Activated CD8-positive, alpha-beta memory T cell treated with anti-CD3 and anti-CD28 coated beads for 24 hours (primary cell): ENCODE measurements around the gene UNC5B.

Experiments used
- DNase-seq: peaks from one replicate; pipeline ENCODE4 v3.0.0-alpha.2; 2020

The UNC5B gene

DNA sequence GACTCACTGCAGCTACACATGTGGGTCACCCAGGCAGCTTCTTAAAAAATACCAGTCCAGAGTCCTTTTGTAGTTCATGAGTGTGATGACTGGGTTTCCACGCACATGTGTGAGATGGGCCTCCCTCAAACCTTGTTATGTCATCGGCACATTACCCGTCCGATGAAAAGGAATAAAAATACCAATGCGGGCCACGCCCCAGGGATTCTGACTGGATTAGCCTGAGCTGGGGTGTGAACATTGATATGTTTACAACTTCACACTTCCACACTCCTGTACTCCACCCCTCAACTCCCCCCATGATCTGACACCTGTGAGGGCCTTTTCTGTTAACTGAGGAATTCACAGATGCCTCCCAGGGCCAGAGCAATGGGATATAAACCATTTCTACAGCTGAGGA is 112.9 kb downstream of the UNC5B start:
- DNase-seq: no peak

DNA sequence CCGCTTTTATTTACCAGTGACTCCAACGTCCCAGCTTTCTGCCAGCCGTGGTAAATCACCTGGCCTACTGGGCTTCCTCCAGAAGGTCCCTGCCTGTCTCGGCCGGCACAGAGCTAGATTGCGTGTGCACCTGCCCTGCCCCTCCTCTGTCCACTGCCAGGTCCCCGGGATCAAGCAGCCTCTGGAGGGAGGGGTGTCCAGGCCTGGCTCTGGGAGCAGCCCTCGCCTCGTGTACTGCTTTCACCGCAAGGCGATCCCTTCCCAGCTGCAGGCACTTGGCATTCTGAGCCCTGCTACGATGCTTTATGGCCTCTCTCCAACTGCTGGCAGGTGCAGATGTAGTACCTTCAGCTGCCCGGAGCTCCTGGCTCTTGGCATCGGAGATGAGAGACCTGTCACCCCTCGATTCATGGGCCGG is 114.1 kb downstream of the UNC5B start:
- no peak for DNase-seq

DNA sequence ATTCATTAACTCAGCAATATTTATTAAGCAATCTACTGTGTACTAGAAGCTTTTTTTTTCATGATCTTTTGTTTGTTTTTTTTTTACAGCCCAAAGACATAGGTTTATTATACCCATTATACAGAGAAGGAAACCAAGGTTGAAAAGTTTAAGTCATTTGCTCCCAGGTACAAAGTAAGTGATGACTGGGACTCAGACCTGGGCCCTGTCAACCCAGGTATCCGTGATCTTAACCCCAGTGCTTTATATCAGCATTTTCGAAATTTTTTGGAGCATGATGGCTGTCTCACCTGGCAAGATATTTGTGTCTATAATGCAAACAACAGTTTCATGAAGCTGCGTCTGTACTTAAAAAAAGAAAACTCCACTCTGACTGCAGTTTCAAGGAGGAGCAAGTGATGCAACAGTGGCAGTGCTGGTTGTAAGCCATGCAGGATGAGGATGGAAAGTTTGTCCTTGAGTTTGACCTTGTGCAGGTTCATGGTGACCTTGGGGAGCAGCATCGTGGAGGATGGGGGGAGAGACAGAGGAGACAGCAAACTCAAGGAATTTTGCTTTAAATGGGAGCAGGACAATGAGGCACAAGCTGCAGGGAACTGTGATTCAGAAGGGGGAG is 118.5 kb downstream of the UNC5B start:
- DNase-seq: no peak

DNA sequence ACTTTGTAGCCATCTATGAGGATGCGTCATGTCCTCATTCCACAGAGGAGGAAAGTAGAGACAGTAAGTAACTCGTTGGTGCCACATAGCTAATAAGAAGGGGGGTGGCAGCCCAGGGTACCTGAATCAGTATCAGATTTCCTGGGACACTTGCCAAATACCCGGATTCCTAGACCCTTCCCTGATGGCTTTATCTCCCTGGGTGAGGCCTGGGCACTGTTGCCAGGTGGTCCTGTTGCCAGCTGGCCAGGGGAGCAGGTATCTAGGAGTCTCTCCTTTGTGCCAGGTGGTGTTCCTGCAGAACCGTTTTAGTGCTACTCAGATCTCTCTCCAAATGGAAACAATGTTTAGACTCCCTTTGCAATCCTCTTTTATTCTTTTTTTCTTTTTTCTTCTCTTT is 119.4 kb downstream of the UNC5B start:
- no peak for DNase-seq

DNA sequence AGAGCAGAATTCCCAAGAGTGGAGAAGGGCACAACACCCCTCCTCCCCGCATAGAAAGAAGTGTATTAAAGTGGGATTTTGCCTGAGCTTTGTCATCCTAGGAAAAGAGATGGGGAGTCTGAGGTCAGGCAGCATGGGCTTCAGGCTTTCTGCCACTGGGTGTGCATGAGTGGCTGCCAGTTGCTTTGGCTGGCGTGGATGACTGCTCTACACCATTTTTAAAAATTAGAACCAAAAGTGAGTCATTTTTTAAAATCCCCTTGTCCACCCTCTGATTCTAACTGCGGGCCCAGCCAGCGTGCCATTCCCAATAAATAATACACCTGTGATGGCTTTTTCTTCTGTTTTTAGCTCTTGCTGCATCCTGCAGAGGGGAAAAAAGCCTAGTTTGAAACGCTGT is 120.1 kb downstream of the UNC5B start:
- no peak for DNase-seq

DNA sequence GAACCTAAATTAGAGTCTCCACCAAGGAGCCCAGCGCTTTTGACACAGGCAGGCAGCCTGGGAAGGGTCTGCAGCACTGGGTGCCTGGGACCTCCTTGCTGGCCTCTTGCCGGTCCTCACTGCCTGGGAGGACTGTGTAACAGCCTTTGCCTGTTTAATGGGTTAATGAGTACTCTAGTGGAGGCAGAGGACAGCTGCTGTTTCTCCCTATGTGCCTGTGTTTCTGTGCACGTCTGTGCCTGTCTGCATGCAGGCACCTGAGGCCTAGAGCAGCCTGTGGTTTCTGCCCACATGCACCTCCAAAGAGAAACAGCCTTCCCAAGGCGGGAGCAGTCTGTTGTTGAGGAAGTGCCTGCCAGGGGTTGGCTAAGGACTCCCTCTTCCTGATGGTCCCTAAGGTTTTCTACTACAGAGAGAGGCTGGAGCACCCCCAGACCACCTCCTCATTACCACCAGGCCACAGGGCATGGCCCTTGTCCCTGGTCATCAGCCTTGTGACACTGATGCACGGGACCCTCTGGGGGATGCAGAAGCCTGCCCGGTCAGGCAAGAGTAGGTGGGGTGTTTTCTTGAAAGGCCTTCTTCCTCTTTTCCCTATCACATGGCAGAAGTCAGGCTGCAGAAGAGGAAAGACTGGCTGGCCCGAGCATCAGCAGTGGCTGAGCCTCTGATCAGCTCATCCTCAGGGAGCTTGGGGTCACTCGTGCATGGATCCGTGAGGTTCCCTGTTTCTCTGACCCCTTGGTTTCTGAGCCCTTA is 120.9 kb downstream of the UNC5B start:
- no peak for DNase-seq

DNA sequence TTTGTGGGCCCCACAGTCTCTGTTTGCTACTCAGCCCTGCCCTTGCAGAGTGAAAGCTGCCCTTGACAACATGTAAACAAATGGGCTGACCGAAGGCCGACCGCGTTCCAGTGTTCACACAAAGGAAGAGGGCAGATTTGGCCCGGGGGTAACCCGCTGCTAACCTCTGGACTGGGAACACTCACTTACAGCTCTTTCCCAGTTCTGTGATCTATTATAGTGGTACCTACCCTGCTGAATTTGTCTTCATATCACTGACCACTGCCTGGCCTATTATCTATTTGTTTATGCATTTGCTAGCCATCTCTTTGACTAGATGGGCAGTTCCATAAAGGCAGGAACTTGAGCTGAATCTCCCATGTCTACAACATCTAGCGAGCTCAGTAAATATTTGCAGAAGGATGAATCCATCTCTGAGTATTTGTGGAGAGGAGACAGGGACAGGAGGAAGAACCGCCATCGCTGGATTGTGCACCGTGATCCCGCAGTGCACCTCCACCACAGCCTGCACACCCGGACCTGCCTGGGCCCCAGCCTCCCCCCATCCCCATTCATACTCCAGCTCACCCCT is 121.9 kb downstream of the UNC5B start:
- DNase-seq: no peak

DNA sequence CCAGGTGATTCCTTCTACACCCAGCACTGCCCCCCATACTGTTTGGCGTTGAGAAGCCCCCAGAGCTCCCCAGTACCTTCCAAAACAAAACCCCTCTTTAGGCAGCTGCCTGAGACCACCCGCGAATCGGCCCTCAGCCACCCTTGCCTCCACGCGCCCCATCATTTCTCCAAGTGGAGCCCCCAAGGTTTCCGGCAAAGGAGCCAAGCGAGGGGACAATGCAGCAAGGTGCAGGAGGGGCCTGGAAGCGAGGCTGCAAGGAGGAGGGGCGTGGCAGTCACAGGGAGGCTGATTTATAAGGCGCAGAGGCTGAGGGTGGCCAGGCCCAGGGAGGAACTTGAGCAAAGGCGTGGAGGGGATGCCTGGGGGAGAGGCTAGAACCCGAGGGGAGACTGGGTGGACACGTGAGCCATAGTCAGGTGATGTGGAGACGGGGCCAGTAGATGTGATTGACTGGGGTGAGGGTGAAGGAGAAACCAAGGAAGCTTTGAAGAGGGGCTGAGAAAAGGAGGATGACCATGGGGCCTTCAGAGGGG is 122.9 kb downstream of the UNC5B start:
- no peak for DNase-seq

DNA sequence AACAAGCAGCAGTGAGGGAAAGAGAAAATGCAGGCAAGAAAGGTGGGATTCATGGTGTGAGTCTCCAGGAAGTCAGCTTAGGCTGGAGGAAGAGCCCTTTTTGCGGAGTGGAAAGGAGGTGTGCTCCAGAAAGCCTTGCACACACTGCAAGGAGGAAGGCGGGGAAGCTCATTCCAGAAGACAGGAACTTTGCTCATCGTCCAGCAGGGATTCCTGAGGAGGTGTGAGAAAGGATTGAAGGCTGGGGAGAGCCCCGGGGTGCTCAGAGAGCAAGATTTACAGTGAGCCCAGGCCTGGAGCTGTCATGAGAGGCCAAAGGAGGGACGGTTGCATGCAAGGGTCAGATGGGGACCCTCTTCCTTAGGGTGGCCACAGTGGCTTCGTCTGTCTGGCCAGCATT is 124.3 kb downstream of the UNC5B start:
- DNase-seq: no peak

DNA sequence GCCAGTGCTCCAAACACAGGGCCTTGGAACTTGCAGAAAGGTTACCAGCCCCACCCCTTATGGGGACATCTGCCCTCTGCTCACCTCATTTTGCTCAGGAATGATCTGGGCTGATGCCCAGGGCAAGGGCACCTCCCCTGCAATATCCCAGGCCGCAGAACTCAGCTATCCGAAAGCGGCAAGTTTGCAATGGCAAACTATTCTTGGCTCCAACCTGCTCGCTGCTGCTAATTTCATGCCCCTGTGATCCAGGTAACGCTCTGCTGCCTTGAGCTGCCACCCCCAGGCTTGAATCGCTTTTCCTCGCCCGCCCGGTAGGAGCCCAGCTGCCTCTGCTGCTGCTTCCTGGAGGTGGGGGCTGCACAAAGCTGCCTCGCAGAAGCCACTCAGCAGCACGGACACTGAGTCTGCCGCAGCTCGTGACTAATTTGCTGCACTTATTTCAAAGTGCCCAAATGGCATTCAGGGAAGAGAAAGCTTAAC is 124.9 kb downstream of the UNC5B start:
- no peak for DNase-seq

DNA sequence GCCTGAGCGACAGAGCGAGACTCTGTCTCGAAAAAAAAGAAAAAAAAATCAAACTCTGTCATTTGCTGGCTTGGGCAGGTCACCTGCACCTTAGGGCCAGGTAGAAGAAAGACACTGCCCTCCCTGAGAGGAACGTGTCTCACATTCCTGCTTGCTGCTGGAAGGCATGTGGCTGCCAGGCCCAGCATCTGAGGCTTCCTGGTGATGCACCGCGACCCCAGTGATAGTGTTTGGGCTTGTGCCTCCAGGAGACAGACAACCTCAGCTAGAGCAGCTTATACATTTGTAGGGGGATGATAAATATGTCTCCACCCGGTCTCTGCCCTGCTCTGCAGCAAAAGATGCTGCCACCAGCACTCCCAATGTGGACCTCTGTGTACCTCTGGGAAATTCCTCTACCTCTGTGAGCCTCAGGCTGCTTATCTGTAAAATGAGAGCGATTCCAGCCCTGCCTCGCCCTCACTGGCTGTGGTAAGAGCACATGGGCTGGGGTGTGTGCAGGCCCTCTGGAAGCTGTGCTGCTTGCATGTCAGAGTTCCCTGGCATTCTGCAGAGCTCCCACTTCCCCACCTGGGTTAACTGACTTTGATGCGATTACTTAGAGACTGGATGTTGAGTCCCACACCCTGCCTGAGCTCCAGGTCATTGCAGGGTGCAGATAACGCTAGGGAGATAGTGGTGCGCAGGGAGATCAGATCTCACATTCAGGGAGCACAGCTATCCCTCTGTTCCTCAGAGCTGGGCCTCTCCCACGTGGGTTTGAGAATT is 126.5 kb downstream of the UNC5B start:
- no peak for DNase-seq

DNA sequence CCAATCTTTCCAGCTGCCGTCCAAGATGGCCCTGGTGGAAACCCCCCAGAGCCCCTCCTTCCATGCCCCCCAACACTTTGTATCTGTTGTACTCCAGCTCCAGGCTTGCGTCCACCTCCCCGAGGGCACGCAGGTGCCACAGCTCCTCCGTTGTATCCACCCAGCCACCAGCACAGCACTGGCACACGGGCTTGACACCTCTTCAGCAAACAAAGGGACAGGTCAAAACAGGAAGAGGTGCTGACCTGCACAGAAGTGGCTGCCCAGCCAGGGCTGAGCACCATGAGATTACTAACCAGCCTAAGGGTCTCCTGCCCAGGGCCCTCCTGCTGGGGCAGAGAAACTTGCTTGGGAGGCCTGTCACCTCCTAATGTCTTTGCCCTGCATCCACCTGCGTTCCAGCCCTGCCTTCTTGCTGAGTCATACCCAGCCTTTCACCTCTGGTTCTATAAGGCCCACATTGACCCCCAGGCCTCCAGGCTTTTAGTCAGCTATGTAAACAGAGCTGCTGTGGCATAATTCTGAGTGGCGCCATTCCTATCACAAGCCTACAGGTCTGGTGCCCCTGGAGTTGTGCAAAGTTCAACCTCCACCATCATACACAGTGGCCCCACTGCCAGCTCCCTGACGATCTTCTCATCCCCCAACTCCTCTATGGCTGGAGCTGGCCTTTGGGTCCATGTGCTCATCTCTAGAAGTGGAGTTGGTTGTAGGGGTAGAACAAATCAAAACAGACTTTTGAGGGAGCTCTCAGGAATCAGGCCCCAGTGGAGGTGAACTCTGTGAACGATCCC is 127.6 kb downstream of the UNC5B start:
- no peak for DNase-seq

DNA sequence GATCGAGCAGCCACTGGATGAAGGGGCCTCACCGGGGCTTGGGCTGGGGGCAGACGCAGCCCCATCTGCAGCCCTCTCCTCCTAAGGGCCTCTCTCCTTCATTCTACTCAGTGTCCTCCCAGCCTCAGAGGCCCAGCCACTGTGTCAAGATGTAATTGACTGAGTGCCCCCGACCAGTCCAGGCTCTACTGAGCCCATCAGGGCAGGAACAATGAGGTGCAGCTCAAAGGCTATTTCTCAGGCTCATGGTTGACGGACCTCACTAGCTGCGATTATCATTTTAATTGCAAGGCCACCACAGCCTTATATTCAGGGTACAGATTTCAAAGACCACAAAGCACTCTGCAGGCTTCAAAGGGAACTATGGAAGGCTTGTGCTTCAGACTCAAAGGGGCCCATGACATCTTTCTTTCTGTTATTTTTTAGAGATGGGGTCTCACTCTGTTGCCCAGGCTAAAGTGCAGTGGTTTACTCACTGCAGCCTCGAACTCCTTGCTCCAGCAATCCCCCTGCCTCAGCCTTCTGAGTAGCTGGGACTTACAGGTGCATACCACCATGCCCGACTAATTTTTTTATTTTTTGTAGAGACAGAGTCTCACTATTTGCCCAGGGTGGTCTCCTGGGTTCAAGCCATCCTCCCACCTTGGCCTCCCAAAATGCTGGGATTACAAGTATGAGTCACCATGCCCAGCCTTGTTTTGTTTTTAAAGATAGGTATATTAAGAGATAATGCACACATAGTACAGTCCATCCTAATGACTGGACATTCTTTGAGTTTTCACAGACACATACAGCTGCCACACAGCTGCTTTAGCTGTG is 130.4 kb downstream of the UNC5B start:
- DNase-seq: no peak

DNA sequence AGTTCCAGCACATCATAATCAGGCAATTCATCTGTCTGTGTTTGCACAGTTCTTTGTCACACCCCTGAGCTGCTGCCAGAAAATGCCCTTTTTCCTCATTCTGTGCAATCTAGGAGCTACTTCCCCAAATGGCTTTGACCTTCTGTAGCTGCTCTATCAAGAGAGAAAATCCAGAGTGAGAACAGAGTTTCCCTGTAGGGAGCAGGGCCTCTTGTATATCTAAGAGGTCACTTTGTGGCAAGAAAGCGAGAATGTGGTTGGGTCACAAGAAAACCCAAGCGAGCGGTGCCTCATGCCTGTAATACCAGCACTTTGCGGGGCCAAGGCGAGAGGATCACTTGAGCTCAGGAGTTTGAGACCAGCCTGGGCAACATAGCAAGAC is 131.0 kb downstream of the UNC5B start:
- no peak for DNase-seq

DNA sequence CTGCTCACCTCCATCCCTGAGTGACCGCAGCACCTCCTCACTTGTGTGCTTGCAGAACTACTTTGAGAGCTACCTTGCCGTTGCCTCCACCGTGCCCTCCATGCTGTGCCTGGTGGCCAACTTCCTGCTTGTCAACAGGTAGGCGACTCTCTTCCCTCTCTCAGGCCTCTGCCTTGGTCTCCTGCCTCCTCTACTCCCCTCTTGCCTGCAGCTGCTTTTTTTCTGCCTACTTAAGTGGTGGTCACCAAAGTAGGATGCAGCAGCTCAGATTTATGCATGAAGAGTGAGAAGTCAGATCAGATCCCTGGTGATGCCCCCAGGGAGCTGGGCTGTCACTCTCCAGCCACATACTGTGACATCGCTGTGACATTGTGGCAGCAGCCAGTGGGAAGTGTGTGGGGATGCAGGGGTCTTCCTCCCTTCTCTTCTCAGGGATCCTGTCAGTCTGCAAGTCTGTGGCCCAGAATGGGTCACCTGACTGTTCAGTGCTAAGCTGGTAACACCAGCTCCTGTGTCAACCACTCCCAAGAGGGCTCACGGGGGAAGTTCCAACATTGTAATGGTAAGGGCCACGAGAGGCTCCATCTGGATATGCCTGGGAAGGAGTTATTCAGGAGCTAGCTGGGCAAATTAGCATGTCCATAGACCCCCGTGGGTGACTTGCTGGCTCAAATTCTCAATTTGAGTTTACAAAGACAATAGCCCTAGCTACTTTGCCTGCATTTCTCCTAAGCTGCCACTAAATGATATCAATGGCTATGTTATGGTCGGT is 132.0 kb downstream of the UNC5B start:
- no peak for DNase-seq

DNA sequence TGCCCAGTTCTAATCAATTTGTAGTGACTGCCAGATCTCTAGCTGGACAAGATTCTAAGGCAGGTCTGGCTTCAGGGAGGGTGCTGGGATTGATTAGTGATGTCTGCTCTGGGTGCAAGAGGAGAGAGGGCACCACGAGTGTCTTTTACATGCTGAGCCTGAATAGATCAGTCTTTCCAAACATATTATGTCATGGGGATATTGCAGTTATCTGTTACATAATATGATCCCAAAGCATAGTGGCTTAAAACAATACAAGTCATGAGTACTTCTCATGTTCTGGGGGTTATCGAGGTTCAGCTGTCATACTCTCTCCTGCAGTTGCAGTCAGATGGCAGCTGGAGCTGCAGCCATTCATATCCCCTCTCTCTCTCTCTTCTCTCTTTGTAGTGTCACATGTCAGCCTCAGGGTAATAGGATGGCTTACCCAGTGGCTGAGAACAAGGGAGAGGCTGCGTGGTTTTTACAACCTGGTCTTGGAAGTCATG is 132.7 kb downstream of the UNC5B start:
- no peak for DNase-seq

DNA sequence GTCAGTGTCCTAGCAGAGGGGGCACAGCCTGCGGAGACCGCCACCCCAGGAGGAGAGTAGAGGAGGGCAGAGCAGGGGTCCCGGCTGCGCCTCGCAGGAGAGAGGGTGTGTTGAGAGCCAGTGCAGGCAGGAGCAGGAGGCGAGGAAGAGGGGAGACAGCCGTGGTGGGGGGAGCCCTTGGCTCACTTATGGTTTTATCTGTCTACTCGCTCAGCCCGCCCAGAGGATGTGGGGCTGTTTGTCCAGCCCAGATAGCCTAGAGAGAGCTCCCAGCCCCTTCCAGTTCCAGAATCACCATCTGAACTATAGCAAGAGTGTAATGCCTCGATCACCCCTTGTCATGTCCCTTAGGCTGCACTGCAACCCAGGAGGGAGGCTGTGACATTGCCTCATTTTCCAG is 133.3 kb downstream of the UNC5B start:
- no peak for DNase-seq

DNA sequence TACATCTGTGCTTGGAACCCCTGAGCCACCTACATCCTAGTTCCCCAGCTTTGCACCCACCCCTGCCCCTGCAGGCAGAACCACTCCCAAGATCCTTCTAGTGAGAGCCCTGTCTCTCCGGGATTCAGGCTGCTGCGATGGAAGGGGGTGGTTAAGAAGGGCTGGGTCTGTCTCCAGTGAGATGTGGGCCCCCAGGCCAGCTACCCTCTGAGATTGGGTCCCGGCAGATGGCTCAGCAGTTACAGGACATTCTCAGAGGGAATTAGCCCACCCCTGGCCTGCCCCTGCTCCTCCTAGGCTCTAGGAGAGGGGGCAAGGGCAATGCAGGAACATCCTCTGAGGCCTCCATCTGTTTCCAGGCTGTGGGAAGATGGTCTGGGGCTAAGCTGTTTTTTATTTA is 134.4 kb downstream of the UNC5B start:
- no peak for DNase-seq

DNA sequence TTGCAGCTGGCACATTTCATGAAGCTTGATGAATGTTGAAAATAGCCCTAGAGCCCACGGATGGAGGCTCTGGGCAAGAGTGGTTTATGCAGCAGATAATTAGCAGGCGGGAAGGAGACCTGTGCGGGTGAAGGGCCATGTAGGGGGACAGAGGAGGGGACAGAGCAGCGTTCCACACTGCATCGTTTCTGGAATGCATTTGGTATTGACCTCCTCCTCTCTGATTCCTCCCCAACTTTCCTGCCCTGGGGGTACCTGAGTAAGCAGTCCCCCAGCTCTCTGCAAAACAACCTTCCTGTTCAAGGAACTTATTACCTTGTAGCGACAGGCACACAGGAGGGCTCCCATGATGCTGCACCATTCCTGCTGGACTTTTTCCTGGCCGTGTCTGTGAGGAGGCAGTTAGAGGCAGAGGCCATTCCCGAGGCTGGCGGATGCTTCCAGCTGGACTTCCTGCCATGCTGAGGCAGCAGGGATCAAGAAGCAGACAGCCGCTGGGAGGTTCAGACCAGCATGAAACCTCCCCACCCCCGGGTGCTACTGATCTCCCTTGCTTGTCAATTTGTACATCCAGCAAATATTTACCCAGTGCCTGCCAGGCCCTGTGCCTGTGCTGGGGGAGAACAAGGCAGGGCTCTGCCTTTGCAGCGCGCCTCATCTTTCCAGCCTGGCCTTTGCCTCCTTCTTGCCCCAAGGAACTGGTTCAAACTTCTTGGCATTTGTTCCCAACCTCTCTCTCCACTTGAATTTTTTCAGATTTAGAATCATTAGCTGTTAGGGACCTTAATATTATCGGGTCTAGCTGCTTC is 135.4 kb downstream of the UNC5B start:
- DNase-seq: no peak

DNA sequence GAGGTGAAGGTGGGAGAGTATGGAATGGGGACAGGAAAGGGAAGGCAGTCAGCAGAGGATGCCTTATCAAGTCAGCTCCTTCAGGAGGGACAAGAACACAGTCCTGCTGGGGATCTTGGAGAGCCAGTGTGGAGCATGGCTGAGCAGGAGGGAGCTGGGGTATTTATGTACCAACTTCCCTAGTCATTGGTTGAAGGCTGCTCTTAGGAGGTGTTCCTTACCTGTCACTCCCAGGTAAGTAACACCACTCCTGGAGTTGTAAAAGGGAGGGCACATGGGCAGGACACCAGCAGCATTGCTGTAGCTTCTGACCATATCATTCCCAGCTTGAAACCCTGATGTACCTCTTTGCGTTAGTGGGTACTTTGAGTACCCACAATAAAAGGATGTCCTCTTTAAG is 136.5 kb downstream of the UNC5B start:
- DNase-seq: no peak
